ENCODE results near the gene CAPSL.

CAPSL gene

DNA sequence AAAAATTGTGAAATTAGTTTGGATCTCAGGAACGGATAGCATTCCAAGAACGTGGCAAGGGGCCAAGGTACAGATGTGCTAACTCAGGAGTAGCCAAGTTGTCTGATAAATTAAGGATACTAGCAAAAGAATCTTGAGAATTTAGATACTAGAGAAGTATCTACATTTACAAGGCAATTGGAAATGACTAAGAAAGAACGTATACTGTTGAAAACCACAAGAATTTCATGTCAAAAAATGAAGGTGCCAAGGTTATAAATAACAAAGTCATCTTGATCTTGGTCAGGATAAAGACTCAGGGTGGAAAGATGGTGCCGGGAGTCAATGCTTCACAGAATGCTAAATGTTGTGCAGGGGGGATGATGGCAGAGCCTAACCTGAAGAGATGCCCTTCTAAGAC is 19.2 kb downstream of the CAPSL start:
- in situ Hi-C loops (cut with MboI; ENCODE audit: low sequenced_read_pairs, unreplicated experiment) = no loop called here

DNA sequence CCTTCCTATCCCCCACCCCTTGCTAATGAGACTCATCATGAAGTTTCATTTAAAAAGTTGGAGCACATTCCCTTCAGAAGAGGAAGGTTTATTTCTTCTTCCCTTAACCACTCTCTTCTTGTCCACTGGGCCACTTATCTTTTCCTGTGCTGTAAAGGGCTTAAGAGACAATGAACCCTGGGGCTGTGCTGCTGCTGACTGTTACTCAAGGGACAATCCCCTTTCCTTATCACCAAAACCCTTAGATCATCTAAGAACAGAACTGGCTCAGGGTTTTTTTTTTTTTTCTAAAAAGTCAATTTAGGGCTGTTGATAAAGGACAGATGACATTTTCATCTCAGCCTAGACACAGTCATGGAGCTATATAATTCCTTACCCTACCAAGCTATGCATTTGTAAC is 29.6 kb downstream of the CAPSL start:
- TF ChIP-seq, protein P1, sequence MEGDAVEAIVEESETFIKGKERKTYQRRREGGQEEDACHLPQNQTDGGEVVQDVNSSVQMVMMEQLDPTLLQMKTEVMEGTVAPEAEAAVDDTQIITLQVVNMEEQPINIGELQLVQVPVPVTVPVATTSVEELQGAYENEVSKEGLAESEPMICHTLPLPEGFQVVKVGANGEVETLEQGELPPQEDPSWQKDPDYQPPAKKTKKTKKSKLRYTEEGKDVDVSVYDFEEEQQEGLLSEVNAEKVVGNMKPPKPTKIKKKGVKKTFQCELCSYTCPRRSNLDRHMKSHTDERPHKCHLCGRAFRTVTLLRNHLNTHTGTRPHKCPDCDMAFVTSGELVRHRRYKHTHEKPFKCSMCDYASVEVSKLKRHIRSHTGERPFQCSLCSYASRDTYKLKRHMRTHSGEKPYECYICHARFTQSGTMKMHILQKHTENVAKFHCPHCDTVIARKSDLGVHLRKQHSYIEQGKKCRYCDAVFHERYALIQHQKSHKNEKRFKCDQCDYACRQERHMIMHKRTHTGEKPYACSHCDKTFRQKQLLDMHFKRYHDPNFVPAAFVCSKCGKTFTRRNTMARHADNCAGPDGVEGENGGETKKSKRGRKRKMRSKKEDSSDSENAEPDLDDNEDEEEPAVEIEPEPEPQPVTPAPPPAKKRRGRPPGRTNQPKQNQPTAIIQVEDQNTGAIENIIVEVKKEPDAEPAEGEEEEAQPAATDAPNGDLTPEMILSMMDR (IDR thresholded peaks at IDR 0.05; ENCODE audit: borderline replicate concordance, control extremely low read depth, extremely low read depth, insufficient read depth, missing control alignments) = no peak
- DNase-seq (ENCODE audit: low spot score) = no peak
- in situ Hi-C loops (cut with MboI; ENCODE audit: low sequenced_read_pairs, unreplicated experiment) = no loop called here

More for the DNA sequence above, 19.2 kb downstream of the CAPSL start:
- TF ChIP-seq, protein P1 (IDR thresholded peaks at IDR 0.05; ENCODE audit: borderline replicate concordance, control extremely low read depth, extremely low read depth, insufficient read depth, missing control alignments) = no peak
- DNase-seq (ENCODE audit: low spot score) = no peak

DNA sequence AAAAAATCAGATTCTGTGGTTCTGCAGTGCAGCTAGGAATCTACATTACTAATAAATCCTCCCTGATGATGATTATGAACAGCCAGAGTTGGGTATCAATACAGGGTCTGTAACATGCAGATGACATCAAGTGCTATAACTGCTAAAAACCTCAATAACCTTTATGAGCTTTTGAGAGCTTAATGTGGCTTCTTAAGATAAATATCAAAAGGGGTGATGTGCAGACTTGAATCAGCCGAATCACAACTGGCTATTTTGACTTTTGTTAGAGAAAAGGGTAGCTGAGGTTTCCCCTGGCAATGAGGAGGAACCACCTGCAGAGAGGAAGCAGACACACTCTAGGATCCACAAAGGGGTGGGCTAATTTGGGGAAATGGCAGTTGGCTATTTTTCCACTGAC is 30.2 kb downstream of the CAPSL start:
- no peak for DNase-seq (ENCODE audit: low spot score)
- TF ChIP-seq, protein P1 (IDR thresholded peaks at IDR 0.05; ENCODE audit: borderline replicate concordance, control extremely low read depth, extremely low read depth, insufficient read depth, missing control alignments) = no peak
- in situ Hi-C loops (cut with MboI; ENCODE audit: low sequenced_read_pairs, unreplicated experiment) = no loop called here

DNA sequence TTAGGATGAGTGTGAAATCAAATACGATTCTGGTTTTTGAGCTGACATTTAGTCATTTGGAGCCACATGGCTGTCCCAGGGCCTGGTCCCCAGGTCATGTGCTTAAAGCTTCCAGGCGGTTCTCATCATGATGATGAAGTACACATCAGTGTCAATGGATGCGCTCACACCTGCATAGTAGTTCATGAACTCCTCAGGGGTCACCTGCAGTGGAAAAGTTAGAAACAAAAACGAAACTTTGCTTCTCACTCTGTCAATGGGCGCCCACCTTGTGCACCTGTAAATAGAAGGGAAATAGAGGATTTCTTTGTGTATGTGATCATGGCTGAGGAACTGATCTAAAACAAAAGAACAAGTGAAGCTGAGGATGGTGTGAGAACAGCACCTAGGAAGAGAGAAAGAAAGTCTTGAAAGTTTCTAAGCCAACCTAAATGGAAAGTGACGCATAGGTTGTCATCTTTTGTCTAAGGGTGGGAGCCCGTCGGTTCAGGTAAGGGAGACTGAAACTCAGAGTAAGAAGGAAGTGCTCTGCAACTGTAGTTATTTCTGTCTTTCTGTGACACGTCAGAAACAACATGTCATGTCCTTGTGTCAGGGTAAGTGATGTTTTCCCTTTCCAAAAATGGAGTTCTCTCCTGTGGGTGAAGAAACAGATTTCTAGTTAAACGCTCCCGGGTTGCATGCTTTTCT is 33.8 kb downstream of the CAPSL start:
- in situ Hi-C loops (cut with MboI; ENCODE audit: low sequenced_read_pairs, unreplicated experiment) = no loop called here
- TF ChIP-seq, protein P1 (IDR thresholded peaks at IDR 0.05; ENCODE audit: borderline replicate concordance, control extremely low read depth, extremely low read depth, insufficient read depth, missing control alignments) = no peak
- DNase-seq (ENCODE audit: low spot score) = peak; percentile 53

DNA sequence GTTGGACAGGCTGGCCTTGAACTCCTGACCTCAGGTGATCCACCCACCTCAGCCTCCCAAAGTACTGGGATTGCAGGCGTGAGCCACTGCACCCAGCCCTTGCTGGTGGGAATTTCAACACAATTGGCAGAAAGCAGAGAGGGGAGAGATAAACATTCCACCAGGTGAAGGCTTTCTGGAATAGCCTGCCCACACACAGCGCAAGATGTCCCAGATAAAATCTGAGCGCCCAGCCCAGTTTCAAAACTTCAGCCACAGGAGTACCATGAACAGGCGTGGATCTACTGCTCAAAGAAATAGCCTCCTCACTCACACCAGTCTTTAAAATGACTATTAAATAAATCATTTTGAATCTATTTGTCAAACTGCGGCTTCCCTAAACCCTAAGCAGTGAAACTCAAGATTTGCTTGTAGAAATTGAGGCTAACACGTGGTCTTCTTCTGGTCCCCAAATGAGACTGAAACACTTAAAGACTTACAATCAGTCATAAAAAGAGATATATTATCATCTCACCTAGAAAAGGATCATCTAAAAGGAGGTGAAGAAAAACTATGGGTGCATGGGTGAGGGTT is 34.7 kb downstream of the CAPSL start:
- TF ChIP-seq, protein P1 (IDR thresholded peaks at IDR 0.05; ENCODE audit: borderline replicate concordance, control extremely low read depth, extremely low read depth, insufficient read depth, missing control alignments) = no peak
- no peak for DNase-seq (ENCODE audit: low spot score)
- in situ Hi-C loops (cut with MboI; ENCODE audit: low sequenced_read_pairs, unreplicated experiment) = no loop called here

DNA sequence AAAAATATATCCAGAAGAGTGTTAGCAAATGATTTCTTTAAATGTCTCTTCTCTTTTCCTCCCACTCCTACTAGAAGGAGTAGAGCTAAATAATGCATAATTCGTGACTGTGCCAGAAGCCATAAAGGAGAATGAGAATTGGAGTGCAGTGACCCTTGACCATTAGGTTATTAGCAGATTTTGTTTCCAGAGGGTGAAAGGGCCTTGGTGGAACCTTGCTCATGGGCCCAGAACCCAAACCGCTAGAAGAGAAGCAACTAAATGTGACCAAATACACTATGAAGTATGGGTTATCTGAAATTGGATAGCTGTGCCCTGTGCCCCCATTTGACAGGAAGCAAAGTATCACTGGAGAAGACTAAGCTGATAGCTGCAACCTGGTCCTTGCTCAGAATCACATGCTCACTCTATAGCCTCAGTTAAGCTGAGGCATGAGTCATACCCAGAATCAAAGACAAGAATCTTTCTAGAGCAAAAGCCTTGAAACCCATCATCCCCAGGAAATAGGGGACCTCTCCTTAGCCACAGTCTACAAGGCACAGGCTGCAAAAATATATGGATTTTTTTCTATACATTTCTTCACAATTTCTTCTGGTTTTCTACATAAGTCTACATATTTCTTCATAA is 36.3 kb downstream of the CAPSL start:
- TF ChIP-seq, protein P1 (IDR thresholded peaks at IDR 0.05; ENCODE audit: borderline replicate concordance, control extremely low read depth, extremely low read depth, insufficient read depth, missing control alignments) = no peak
- no peak for DNase-seq (ENCODE audit: low spot score)
- in situ Hi-C loops (cut with MboI; ENCODE audit: low sequenced_read_pairs, unreplicated experiment) = no loop called here
